K562 (cell line): ENCODE results near the gene PCED1B. TPM values are rescaled to one million over a fixed set of nuclear protein-coding genes. Genes with fewer than 3 reads are reported as not detected.

ENCODE experiments used
- ATF7 ChIP-seq: fragments of 450-650 bp; IDR thresholded peaks from 2 replicates; pipeline ENCODE4 v1.7.1; 2014; ENCODE audit warnings: mild to moderate bottlenecking, moderate library complexity
- CCAR2 ChIP-seq: fragments of 200-400 bp; formaldehyde crosslinking; IDR thresholded peaks from 2 replicates; pipeline ENCODE4 v1.6.1; 2017; ENCODE audit warnings: mild to moderate bottlenecking, low read depth, low read length
- DPF2 ChIP-seq: fragments of 450-650 bp; IDR thresholded peaks from 2 replicates; pipeline ENCODE4 v1.6.1; 2016
- HMG20B ChIP-seq: fragments of 250-450 bp; sonication (Bioruptor Pico); IDR thresholded peaks from 2 replicates; pipeline ENCODE4 v1.5.0; 2021; ENCODE audit warnings: mild to moderate bottlenecking
- KLF13 ChIP-seq: fragments of 450-650 bp; IDR thresholded peaks from 2 replicates; pipeline ENCODE4 v1.6.1; 2016; ENCODE audit warnings: missing genetic modification characterization, low read depth, mild to moderate bottlenecking, missing compliant biosample characterization, moderate library complexity, borderline replicate concordance
- NR2F6 ChIP-seq: fragments of 450-650 bp; formaldehyde crosslinking; IDR thresholded peaks from 2 replicates; pipeline ENCODE4 v1.4.0; 2020; ENCODE audit warnings: mild to moderate bottlenecking
- PHF20 ChIP-seq: fragments of 450-650 bp; IDR thresholded peaks from 2 replicates; pipeline ENCODE4 v1.6.1; 2018; ENCODE audit not compliant: partially characterized antibody
- PHF8 ChIP-seq: fragments of 200-600 bp; sonication (generic); IDR thresholded peaks from 2 replicates; pipeline ENCODE4 v1.6.1; 2012; ENCODE audit warnings: mixed run types, mild to moderate bottlenecking, inconsistent platforms, low read length, moderate library complexity, borderline replicate concordance
- RUNX1 ChIP-seq: sonication (generic); IDR thresholded peaks from 2 replicates; pipeline ENCODE4 v1.6.1; 2016; ENCODE audit warnings: antibody characterized with exemption, low read depth
- SP1 ChIP-seq: sonication (generic); formaldehyde crosslinking; IDR thresholded peaks from 2 replicates; pipeline ENCODE4 v1.8.1; 2022; ENCODE audit warnings: mild to moderate bottlenecking, missing genetic modification reagents
- ZNF121 ChIP-seq: sonication (generic); formaldehyde crosslinking; conservative IDR thresholded peaks from 2 replicates; pipeline ENCODE4 v1.8.0; 2022; ENCODE audit warnings: missing genetic modification reagents
- ZNF212 ChIP-seq: fragments of 450-650 bp; formaldehyde crosslinking; IDR thresholded peaks from 2 replicates; pipeline ENCODE4 v1.4.0; 2020; ENCODE audit warnings: mild to moderate bottlenecking
- ZNF263 ChIP-seq: sonication (generic); formaldehyde crosslinking; IDR thresholded peaks from 2 replicates; pipeline ENCODE4 v1.8.0; 2022; ENCODE audit warnings: mild to moderate bottlenecking, missing genetic modification reagents, borderline replicate concordance
- ZNF75A ChIP-seq: fragments of 450-650 bp; formaldehyde crosslinking; IDR thresholded peaks from 2 replicates; pipeline ENCODE4 v1.4.0; 2020; ENCODE audit warnings: mild to moderate bottlenecking
- polyA plus RNA-seq, 8 experiments: library from polyadenylated mRNA; depleted of rRNA in 4 of 8; stranded (reverse) in 5 of 8; unstranded in 3 of 8; fragments of >200 nt; fragmentation: Nextera tagmentation in 2 of 8; fragmentation: Illumina TruSeq in 1 of 8; extraction: Ambion mirVana in 2 of 8; extraction: Trizol in 1 of 8; gene quantifications; 2 replicates each; pipeline versions ENCODE4 v1.2.1 to v1.2.3, GENCODE V29; 2011 to 2014; ENCODE audit warnings: inconsistent platforms in 1 of 8, missing spikeins in 1 of 8
- total RNA-seq, 7 experiments: library from RNA; depleted of rRNA in 6 of 7; stranded (reverse); fragments of >200 nt in 6 of 7; fragmentation: Illumina TruSeq in 2 of 7; extraction: Trizol in 2 of 7; gene quantifications; 2 replicates each; pipeline versions ENCODE4 v1.2.1 to v1.2.3, GENCODE V29; 2011 to 2021; ENCODE audit warnings: low replicate concordance in 1 of 7
- TF ChIP-seq, protein P1 (sequence below), 2 experiments: fragments of 450-650 bp in 1 of 2; sonication (generic) in 1 of 2; formaldehyde crosslinking; conservative IDR thresholded peaks; 2 replicates each; pipeline versions ENCODE4 v1.4.0 to v1.8.1; 2020 to 2022; ENCODE audit warnings: mild to moderate bottlenecking in 1 of 2, missing genetic modification reagents in 1 of 2
- TF ChIP-seq, protein P2 (sequence below): IDR thresholded peaks from 3 replicates; pipeline ENCODE4 v1.6.1; 2011; ENCODE audit warnings: borderline replicate concordance, mild to moderate bottlenecking, moderate library complexity; ENCODE audit not compliant: insufficient read length; ENCODE audit errors: extremely low read depth
- TF ChIP-seq, protein P3 (sequence below): fragments of 250-450 bp; sonication (Bioruptor Pico); IDR thresholded peaks from 2 replicates; pipeline ENCODE4 v1.8.0; 2021; ENCODE audit warnings: moderate library complexity, mild to moderate bottlenecking, inconsistent platforms
- TF ChIP-seq, protein P4 (sequence below): sonication (generic); formaldehyde crosslinking; IDR thresholded peaks from 2 replicates; pipeline ENCODE4 v1.8.0; 2022; ENCODE audit warnings: mild to moderate bottlenecking, missing genetic modification reagents
- TF ChIP-seq, protein P5 (sequence below), 3 experiments: fragments of 200-800 bp in 1 of 3; sonication (Bioruptor generic) in 1 of 3; sonication (generic) in 1 of 3; formaldehyde crosslinking in 1 of 3; IDR thresholded peaks; 2 replicates each; pipeline versions ENCODE4 v1.6.1 to v1.8.0; 2016 to 2022; ENCODE audit warnings: mild to moderate bottlenecking in 2 of 3, missing compliant biosample characterization in 2 of 3, missing genetic modification characterization in 2 of 3, missing genetic modification reagents in 1 of 3
- TF ChIP-seq, protein P6 (sequence below): fragments of 250-450 bp; sonication (Bioruptor Pico); IDR thresholded peaks from 2 replicates; pipeline ENCODE4 v1.8.0; 2021; ENCODE audit warnings: mild to moderate bottlenecking, moderate library complexity

Gene PCED1B
- total and polyA plus RNA-seq, 9 of the 15 experiments (the other 6 are each of a cell fraction or from before 2014, with no cell fraction given), result 1.2 to 9.3 (median 2.5) TPM

DNA sequence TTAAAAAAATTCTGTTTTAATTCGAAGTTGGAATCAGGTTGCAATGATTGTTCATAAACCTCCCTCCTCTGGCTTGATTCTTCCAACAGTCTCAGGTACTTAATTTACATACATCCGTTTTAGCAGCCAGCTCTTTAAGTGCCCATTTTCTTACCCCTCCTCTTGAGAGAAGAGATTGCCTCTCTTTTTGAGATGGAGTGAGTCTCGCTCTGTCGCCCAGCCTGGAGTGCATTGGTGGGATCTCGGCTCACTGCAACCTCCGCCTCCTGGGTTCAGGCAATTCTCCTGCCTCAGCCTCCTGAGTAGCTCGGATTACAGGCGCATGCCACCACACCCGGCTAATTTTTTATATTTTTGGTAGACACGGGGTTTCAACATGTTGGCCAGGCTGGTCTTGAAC lies 146.8 kb downstream of the PCED1B start (continued):
- TF ChIP-seq KLF13, result no peak
- no peak for TF ChIP-seq ZNF121 (CRISPR knock-in tag)
- TF ChIP-seq, protein P1, sequence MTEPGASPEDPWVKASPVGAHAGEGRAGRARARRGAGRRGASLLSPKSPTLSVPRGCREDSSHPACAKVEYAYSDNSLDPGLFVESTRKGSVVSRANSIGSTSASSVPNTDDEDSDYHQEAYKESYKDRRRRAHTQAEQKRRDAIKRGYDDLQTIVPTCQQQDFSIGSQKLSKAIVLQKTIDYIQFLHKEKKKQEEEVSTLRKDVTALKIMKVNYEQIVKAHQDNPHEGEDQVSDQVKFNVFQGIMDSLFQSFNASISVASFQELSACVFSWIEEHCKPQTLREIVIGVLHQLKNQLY (CRISPR knock-in tag; conservative IDR thresholded peaks at IDR 0.05), result no peak
- TF ChIP-seq, protein P2, sequence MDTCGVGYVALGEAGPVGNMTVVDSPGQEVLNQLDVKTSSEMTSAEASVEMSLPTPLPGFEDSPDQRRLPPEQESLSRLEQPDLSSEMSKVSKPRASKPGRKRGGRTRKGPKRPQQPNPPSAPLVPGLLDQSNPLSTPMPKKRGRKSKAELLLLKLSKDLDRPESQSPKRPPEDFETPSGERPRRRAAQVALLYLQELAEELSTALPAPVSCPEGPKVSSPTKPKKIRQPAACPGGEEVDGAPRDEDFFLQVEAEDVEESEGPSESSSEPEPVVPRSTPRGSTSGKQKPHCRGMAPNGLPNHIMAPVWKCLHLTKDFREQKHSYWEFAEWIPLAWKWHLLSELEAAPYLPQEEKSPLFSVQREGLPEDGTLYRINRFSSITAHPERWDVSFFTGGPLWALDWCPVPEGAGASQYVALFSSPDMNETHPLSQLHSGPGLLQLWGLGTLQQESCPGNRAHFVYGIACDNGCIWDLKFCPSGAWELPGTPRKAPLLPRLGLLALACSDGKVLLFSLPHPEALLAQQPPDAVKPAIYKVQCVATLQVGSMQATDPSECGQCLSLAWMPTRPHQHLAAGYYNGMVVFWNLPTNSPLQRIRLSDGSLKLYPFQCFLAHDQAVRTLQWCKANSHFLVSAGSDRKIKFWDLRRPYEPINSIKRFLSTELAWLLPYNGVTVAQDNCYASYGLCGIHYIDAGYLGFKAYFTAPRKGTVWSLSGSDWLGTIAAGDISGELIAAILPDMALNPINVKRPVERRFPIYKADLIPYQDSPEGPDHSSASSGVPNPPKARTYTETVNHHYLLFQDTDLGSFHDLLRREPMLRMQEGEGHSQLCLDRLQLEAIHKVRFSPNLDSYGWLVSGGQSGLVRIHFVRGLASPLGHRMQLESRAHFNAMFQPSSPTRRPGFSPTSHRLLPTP, result no peak
- TF ChIP-seq SP1 (CRISPR knock-in tag), result no peak
- TF ChIP-seq, protein P3, sequence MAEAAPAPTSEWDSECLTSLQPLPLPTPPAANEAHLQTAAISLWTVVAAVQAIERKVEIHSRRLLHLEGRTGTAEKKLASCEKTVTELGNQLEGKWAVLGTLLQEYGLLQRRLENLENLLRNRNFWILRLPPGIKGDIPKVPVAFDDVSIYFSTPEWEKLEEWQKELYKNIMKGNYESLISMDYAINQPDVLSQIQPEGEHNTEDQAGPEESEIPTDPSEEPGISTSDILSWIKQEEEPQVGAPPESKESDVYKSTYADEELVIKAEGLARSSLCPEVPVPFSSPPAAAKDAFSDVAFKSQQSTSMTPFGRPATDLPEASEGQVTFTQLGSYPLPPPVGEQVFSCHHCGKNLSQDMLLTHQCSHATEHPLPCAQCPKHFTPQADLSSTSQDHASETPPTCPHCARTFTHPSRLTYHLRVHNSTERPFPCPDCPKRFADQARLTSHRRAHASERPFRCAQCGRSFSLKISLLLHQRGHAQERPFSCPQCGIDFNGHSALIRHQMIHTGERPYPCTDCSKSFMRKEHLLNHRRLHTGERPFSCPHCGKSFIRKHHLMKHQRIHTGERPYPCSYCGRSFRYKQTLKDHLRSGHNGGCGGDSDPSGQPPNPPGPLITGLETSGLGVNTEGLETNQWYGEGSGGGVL (CRISPR knock-in tag), result no peak
- TF ChIP-seq PHF8, result no peak
- TF ChIP-seq ZNF212 (CRISPR knock-in tag), result no peak
- TF ChIP-seq, protein P4, sequence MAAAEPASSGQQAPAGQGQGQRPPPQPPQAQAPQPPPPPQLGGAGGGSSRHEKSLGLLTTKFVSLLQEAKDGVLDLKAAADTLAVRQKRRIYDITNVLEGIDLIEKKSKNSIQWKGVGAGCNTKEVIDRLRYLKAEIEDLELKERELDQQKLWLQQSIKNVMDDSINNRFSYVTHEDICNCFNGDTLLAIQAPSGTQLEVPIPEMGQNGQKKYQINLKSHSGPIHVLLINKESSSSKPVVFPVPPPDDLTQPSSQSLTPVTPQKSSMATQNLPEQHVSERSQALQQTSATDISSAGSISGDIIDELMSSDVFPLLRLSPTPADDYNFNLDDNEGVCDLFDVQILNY, result no peak
- no peak for TF ChIP-seq ZNF263 (CRISPR knock-in tag)
- TF ChIP-seq, protein P5, sequence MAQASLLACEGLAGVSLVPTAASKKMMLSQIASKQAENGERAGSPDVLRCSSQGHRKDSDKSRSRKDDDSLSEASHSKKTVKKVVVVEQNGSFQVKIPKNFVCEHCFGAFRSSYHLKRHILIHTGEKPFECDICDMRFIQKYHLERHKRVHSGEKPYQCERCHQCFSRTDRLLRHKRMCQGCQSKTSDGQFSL (CRISPR knock-in tag; IDR thresholded peaks at IDR 0.05), result no peak
- TF ChIP-seq, protein P5 (tag; IDR thresholded peaks at IDR 0.05), result peak in 1 of 2 experiments; percentile 57; a peak in 1 of 4 replicates
- TF ChIP-seq HMG20B, result no peak
- no peak for TF ChIP-seq PHF20
- no peak for TF ChIP-seq ATF7
- TF ChIP-seq ZNF75A (CRISPR knock-in tag), result no peak
- TF ChIP-seq RUNX1, result no peak
- TF ChIP-seq NR2F6 (CRISPR knock-in tag), result no peak
- no peak for TF ChIP-seq CCAR2
- TF ChIP-seq, protein P6, sequence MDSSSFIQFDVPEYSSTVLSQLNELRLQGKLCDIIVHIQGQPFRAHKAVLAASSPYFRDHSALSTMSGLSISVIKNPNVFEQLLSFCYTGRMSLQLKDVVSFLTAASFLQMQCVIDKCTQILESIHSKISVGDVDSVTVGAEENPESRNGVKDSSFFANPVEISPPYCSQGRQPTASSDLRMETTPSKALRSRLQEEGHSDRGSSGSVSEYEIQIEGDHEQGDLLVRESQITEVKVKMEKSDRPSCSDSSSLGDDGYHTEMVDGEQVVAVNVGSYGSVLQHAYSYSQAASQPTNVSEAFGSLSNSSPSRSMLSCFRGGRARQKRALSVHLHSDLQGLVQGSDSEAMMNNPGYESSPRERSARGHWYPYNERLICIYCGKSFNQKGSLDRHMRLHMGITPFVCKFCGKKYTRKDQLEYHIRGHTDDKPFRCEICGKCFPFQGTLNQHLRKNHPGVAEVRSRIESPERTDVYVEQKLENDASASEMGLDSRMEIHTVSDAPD (CRISPR knock-in tag), result no peak
- TF ChIP-seq DPF2, result no peak
